ENCODE results near the gene NELFA.

DNA sequence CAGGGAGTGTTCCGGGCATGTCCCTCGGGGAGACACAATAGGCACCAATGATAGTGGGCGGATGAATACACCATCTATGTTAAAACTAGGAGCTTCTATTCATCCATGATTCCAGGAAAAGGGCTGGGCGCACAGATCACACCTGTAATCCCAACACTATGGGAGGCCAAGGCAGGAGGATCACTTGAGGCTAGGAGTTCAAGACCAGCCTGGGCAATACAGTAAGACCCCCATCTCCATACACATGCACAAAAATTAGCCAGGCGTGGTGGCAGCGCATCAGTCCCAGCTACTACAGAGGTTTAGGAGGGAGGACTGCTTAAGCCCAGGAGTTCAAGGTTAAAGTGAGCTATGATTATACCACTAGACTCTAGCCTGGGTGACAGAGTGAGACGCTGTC lies 2.4 kb downstream of the NELFA start:
- TF ChIP-seq ZFP3 (tag by site-specific recombination; IDR thresholded peaks at IDR 0.05; ENCODE audit: low read depth) (no peak), KLF9 (tag by site-specific recombination; IDR thresholded peaks at IDR 0.05; ENCODE audit: low read depth) (no peak)
- TF ChIP-seq, protein P1, sequence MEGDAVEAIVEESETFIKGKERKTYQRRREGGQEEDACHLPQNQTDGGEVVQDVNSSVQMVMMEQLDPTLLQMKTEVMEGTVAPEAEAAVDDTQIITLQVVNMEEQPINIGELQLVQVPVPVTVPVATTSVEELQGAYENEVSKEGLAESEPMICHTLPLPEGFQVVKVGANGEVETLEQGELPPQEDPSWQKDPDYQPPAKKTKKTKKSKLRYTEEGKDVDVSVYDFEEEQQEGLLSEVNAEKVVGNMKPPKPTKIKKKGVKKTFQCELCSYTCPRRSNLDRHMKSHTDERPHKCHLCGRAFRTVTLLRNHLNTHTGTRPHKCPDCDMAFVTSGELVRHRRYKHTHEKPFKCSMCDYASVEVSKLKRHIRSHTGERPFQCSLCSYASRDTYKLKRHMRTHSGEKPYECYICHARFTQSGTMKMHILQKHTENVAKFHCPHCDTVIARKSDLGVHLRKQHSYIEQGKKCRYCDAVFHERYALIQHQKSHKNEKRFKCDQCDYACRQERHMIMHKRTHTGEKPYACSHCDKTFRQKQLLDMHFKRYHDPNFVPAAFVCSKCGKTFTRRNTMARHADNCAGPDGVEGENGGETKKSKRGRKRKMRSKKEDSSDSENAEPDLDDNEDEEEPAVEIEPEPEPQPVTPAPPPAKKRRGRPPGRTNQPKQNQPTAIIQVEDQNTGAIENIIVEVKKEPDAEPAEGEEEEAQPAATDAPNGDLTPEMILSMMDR (tag by site-specific recombination; IDR thresholded peaks at IDR 0.05): no peak
- TF ChIP-seq, protein P2, sequence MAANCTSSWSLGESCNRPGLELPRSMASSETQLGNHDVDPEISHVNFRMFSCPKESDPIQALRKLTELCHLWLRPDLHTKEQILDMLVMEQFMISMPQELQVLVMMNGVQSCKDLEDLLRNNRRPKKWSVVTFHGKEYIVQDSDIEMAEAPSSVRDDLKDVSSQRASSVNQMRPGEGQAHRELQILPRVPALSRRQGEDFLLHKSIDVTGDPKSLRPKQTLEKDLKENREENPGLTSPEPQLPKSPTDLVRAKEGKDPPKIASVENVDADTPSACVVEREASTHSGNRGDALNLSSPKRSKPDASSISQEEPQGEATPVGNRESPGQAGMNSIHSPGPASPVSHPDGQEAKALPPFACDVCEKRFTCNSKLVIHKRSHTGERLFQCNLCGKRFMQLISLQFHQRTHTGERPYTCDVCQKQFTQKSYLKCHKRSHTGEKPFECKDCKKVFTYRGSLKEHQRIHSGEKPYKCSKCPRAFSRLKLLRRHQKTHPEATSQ (tag by site-specific recombination; IDR thresholded peaks at IDR 0.05): no peak

All from HEK293 (cell line).